Measurements from ENCODE around the gene PLTP. TPM values are rescaled to one million over a fixed set of nuclear protein-coding genes. Genes with fewer than 3 reads are reported as not detected.
A peak's percentile ranks its signal among the peaks of the same experiment; 100 is the strongest.

The PLTP gene
- total and polyA plus RNA-seq, 2 of the 13 experiments (the other 11 are each of a cell fraction or from before 2014, with no cell fraction given): 16.9 to 28.6 TPM

DNA sequence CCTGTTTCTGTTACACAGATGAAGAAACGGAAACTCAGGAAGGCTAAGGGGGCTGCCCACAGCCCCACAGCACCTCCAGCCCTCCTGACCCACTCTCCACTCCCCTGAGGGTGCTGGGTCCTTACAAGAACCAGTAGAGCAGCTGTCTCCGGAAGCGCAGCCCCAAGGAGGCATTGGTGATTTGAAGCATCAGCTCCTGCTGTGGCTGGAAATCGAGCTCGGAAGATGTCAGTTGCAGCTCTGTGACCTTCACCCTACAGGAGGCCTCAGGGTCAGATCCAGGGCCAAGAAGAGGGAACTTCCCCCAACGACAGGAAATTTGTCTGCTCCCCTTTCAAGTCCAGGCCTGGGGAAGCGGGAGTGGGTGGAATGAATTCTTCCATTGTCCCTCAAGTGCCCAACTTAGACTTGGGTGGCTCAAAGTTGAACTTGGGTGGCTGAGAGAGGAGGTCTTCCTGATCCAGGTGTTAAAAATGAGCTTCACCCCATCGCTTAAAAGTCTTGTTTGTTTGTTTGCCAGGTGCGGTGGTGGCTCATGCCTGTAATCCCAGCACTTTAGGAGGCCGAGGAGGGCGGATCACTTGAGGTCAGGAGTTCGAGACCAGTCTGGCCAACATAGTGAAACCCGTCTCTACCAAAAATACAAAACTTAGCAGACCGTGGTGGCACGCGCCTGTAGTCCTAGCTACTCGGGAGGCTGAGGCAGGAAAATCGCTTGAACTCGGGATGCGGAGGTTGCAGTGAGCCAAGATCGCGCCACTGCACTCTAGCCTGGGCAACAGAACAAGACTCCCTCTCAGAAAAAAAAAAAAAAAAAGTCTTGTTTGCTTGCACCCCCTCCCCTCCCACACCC, 1.9 kb downstream of the PLTP start (continued):
- TF ChIP-seq, protein P1, sequence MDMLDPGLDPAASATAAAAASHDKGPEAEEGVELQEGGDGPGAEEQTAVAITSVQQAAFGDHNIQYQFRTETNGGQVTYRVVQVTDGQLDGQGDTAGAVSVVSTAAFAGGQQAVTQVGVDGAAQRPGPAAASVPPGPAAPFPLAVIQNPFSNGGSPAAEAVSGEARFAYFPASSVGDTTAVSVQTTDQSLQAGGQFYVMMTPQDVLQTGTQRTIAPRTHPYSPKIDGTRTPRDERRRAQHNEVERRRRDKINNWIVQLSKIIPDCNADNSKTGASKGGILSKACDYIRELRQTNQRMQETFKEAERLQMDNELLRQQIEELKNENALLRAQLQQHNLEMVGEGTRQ (IDR thresholded peaks at IDR 0.05; ENCODE audit: low read depth, low read length): no peak
- TF ChIP-seq, protein P1 (CRISPR knock-in tag; IDR thresholded peaks at IDR 0.05; ENCODE audit: borderline replicate concordance): no peak
- TF ChIP-seq ZC3H4 (CRISPR knock-in tag; IDR thresholded peaks at IDR 0.05; ENCODE audit: borderline replicate concordance) (no peak), MED1 (CRISPR knock-in tag; IDR thresholded peaks at IDR 0.05) (peak; percentile 15; the same call in 1 of the 2 replicates), RFXANK (CRISPR knock-in tag; IDR thresholded peaks at IDR 0.05) (no peak), TBP (CRISPR knock-in tag; IDR thresholded peaks at IDR 0.05) (no peak), STAT5B (CRISPR knock-in tag; IDR thresholded peaks at IDR 0.05) (no peak), ZNF556 (CRISPR knock-in tag; IDR thresholded peaks at IDR 0.05; ENCODE audit: borderline replicate concordance) (0 out of 2 replicates have a peak, but pooled peaks have one; percentile 54), NFKBIZ (CRISPR knock-in tag; IDR thresholded peaks at IDR 0.05) (no peak), ERF (CRISPR knock-in tag; IDR thresholded peaks at IDR 0.05) (peak; percentile 35; the same call in 1 of the 2 replicates), CBX1 (IDR thresholded peaks at IDR 0.05; ENCODE audit: low read depth) (no peak), ZSCAN22 (CRISPR knock-in tag; IDR thresholded peaks at IDR 0.05) (no peak), HOXA5 (CRISPR knock-in tag; IDR thresholded peaks at IDR 0.05) (no peak), ZNF572 (CRISPR knock-in tag; IDR thresholded peaks at IDR 0.05) (no peak), FLYWCH1 (CRISPR knock-in tag; IDR thresholded peaks at IDR 0.05) (no peak; the same call in 1 of the 2 replicates)
- TF ChIP-seq, protein P2, sequence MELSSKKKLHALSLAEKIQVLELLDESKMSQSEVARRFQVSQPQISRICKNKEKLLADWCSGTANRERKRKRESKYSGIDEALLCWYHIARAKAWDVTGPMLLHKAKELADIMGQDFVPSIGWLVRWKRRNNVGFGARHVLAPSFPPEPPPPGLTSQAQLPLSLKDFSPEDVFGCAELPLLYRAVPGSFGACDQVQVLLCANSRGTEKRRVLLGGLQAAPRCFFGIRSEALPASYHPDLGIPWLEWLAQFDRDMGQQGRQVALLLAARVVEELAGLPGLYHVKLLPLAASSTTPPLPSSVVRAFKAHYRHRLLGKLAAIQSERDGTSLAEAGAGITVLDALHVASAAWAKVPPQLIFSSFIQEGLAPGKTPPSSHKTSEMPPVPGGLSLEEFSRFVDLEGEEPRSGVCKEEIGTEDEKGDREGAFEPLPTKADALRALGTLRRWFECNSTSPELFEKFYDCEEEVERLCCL (CRISPR knock-in tag; IDR thresholded peaks at IDR 0.05; ENCODE audit: borderline replicate concordance): no peak
- TF ChIP-seq, protein P3, sequence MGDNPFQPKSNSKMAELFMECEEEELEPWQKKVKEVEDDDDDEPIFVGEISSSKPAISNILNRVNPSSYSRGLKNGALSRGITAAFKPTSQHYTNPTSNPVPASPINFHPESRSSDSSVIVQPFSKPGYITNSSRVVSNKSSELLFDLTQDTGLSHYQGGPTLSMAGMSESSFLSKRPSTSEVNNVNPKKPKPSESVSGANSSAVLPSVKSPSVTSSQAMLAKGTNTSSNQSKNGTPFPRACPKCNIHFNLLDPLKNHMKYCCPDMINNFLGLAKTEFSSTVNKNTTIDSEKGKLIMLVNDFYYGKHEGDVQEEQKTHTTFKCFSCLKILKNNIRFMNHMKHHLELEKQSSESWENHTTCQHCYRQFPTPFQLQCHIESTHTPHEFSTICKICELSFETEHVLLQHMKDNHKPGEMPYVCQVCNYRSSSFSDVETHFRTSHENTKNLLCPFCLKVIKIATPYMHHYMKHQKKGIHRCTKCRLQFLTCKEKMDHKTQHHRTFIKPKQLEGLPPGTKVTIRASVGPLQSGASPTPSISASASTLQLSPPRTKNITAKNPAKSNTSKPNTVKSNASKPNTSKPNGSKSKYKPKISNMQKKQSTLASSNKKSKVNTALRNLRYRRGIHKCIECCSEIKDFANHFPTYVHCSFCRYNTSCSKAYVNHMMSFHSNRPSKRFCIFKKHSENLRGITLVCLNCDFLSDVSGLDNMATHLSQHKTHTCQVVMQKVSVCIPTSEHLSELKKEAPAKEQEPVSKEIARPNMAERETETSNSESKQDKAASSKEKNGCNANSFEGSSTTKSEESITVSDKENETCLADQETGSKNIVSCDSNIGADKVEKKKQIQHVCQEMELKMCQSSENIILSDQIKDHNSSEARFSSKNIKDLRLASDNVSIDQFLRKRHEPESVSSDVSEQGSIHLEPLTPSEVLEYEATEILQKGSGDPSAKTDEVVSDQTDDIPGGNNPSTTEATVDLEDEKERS (CRISPR knock-in tag; IDR thresholded peaks at IDR 0.05): peak; percentile 53; the same call in 1 of the 2 replicates
- TF ChIP-seq, protein P4, sequence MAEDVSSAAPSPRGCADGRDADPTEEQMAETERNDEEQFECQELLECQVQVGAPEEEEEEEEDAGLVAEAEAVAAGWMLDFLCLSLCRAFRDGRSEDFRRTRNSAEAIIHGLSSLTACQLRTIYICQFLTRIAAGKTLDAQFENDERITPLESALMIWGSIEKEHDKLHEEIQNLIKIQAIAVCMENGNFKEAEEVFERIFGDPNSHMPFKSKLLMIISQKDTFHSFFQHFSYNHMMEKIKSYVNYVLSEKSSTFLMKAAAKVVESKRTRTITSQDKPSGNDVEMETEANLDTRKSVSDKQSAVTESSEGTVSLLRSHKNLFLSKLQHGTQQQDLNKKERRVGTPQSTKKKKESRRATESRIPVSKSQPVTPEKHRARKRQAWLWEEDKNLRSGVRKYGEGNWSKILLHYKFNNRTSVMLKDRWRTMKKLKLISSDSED (CRISPR knock-in tag; IDR thresholded peaks at IDR 0.05): peak; percentile 65; the same call in 1 of the 2 replicates
- TF ChIP-seq, protein P5, sequence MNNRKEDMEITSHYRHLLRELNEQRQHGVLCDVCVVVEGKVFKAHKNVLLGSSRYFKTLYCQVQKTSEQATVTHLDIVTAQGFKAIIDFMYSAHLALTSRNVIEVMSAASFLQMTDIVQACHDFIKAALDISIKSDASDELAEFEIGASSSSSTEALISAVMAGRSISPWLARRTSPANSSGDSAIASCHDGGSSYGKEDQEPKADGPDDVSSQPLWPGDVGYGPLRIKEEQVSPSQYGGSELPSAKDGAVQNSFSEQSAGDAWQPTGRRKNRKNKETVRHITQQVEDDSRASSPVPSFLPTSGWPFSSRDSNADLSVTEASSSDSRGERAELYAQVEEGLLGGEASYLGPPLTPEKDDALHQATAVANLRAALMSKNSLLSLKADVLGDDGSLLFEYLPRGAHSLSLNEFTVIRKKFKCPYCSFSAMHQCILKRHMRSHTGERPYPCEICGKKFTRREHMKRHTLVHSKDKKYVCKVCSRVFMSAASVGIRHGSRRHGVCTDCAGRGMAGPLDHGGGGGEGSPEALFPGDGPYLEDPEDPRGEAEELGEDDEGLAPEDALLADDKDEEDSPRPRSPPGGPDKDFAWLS (CRISPR knock-in tag; IDR thresholded peaks at IDR 0.05; ENCODE audit: borderline replicate concordance): no peak

Data from HepG2 (cell line).